ENCODE measurements around the gene BHLHA9. TPM values are rescaled to one million over a fixed set of nuclear protein-coding genes. Genes with fewer than 3 reads are reported as not detected.

Gene BHLHA9
- total RNA-seq, 1 experiment from 2014 or later = not detected

GRCh38 chr17:1300371-1300905 is 30.2 kb downstream of the BHLHA9 start (continued):
- TF ChIP-seq HMGXB4 (CRISPR knock-in tag; IDR thresholded peaks at IDR 0.05) = no peak

GRCh38 chr17:1301546-1301945 is 31.3 kb downstream of the BHLHA9 start:
- H3K9me3 Mint-ChIP-seq = no peaks in the 10 kb centered on the region
- no peaks in the 10 kb centered on the region for H3K36me3 Mint-ChIP-seq
- peaks cover 6% of the 10 kb centered on the region; the same call in 1 of the 2 replicates for H3K27me3 Mint-ChIP-seq (ENCODE audit: low read depth)
- CTCF ChIA-PET = interaction anchor here (1.0 to 2.0 kb wide), 2 partner anchors 31 to 65 kb away, joined by 3 to 6 read pairs; no protein-coding TSS in a partner anchor
- DNase-seq (ENCODE audit: low spot score) (no peak), ATAC-seq (no peak)
- TF ChIP-seq FOXP1 (CRISPR knock-in tag; IDR thresholded peaks at IDR 0.05; ENCODE audit: borderline replicate concordance) (no peak), AFF4 (CRISPR knock-in tag; IDR thresholded peaks at IDR 0.05; ENCODE audit: borderline replicate concordance) (no peak), SP1 (CRISPR knock-in tag; conservative IDR thresholded peaks at IDR 0.05) (no peak)
- POLR2A ChIA-PET = no interaction called here
- no peak overlapping the region for H3K4me3 Mint-ChIP-seq
- no peak overlapping the region for H3K27ac Mint-ChIP-seq
- no peaks in the 10 kb centered on the region for H3K4me1 Mint-ChIP-seq

DNA sequence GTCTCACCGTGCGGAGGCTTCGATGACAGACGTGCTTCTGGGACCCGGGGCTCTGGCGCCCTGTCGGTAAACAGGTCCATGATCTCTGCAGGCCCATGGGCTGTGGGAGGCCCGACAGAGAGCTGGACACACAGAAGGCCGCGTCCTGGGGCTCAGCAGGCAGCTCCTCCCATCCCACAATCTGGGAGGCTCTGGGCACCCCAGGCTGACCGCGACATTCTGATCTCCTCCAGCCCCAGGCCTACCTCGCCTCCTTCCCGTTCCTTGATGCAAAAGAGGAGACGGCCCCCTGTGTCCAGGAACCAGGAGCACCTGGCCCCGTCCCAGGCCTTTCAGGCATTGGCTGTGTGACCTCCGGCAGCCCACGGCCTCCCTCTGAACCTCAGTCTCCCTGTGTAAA is 32.5 kb downstream of the BHLHA9 start:
- DNase-seq (ENCODE audit: low spot score) (no peak), ATAC-seq (no peak)
- Mint-ChIP-seq H3K4me3 (no peak overlapping the region), H3K4me1 (no peaks in the 10 kb centered on the region), H3K36me3 (no peaks in the 10 kb centered on the region), H3K27ac (no peak overlapping the region), H3K9me3 (no peaks in the 10 kb centered on the region), H3K27me3 (ENCODE audit: low read depth) (peaks cover 6% of the 10 kb centered on the region; the same call in 1 of the 2 replicates)
- TF ChIP-seq, protein P1, sequence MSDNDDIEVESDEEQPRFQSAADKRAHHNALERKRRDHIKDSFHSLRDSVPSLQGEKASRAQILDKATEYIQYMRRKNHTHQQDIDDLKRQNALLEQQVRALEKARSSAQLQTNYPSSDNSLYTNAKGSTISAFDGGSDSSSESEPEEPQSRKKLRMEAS (CRISPR knock-in tag; IDR thresholded peaks at IDR 0.05) = no peak
- ChIA-PET POLR2A (no interaction called here), CTCF (interaction anchor here (1.5 kb wide), 1 partner anchor 30 kb away, joined by 8 read pairs; no protein-coding TSS in a partner anchor)

DNA sequence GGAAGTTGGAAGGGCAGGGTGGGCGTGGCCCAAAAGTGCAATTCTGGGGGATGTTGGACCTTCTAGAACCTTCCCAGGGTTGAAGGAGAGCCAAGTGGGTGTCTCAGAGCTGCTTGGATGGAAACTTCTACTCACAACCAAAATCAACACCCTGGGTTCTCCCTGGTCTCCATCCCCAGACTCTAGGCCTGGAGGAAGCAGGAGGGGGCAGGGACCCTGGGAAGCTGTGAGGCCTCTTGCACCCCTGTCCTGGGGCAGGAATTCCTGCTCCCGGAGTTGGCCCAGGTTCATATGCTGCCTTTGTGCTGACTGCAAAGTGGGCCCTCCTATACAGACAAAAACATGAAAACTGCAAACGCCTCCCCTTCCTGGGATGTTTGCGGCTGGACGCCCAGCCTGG is 34.3 kb downstream of the BHLHA9 start:
- H3K27ac Mint-ChIP-seq = no peak overlapping the region
- CTCF ChIA-PET = interaction anchor here (1.3 to 1.5 kb wide), 3 partner anchors 45 to 246 kb away, joined by 3 to 6 read pairs (median 4); no protein-coding TSS in a partner anchor
- TF ChIP-seq FOXK1 (CRISPR knock-in tag; IDR thresholded peaks at IDR 0.05) = no peak
- TF ChIP-seq ZSCAN18 (CRISPR knock-in tag; IDR thresholded peaks at IDR 0.05) = no peak
- TF ChIP-seq, protein P2, sequence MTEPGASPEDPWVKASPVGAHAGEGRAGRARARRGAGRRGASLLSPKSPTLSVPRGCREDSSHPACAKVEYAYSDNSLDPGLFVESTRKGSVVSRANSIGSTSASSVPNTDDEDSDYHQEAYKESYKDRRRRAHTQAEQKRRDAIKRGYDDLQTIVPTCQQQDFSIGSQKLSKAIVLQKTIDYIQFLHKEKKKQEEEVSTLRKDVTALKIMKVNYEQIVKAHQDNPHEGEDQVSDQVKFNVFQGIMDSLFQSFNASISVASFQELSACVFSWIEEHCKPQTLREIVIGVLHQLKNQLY (CRISPR knock-in tag; IDR thresholded peaks at IDR 0.05) = no peak
- TF ChIP-seq KAT7 (CRISPR knock-in tag; IDR thresholded peaks at IDR 0.05; ENCODE audit: borderline replicate concordance) = no peak

More for the DNA sequence above, 34.3 kb downstream of the BHLHA9 start:
- H3K4me1 Mint-ChIP-seq = no peaks in the 10 kb centered on the region
- no peak for DNase-seq (ENCODE audit: low spot score)
- H3K27me3 Mint-ChIP-seq (ENCODE audit: low read depth) = no peaks in the 10 kb centered on the region; the same call in 1 of the 2 replicates
- no peak overlapping the region for H3K4me3 Mint-ChIP-seq
- POLR2A ChIA-PET = no interaction called here
- no peak for ATAC-seq
- no peaks in the 10 kb centered on the region for H3K36me3 Mint-ChIP-seq
- no peaks in the 10 kb centered on the region for H3K9me3 Mint-ChIP-seq

All from WTC11 (cell line).